CD4-positive, alpha-beta memory T cell (primary cell): ENCODE data around the gene FIZ1. TPM values are rescaled to one million over a fixed set of nuclear protein-coding genes. Genes with fewer than 3 reads are reported as not detected.

Experiments used
- CTCF ChIA-PET: fragments of 350-600 bp; sonication (Branson Sonifier 250); formaldehyde crosslinking; loops from one replicate; lab custom pipeline; 2021; ENCODE audit warnings: inconsistent platforms; ENCODE audit not compliant: partially characterized antibody; lab: Charles Lee
- POLR2A ChIA-PET: fragments of 350-600 bp; sonication (Branson Sonifier 250); formaldehyde crosslinking; loops from one replicate; lab custom pipeline; 2021; ENCODE audit not compliant: partially characterized antibody; lab: Charles Lee
- DNase-seq, 5 donors: peaks; one replicate each; pipeline versions ENCODE4 v3.0.0 to v3.0.0-alpha.2; 2020 to 2022; ENCODE audit warnings: mixed read lengths in 1 of 5
- H3K27ac ChIP-seq: one replicate; pipeline ENCODE4 v1.7.0; 2013; ENCODE audit warnings: low read depth, low read length
- H3K27me3 ChIP-seq: 2 replicates; pipeline ENCODE4 v1.7.0; 2013; ENCODE audit warnings: mild to moderate bottlenecking, low read length, moderate library complexity; ENCODE audit not compliant: insufficient read depth
- H3K36me3 ChIP-seq: 2 replicates; pipeline ENCODE4 v1.7.0; 2013; ENCODE audit warnings: mild to moderate bottlenecking, low read length, moderate library complexity; ENCODE audit not compliant: insufficient read depth
- H3K4me1 ChIP-seq: 2 replicates; pipeline ENCODE4 v1.7.0; 2013; ENCODE audit warnings: mild to moderate bottlenecking, low read length, moderate library complexity; ENCODE audit not compliant: insufficient read depth
- H3K4me3 ChIP-seq, 2 donors: one replicate each; pipeline ENCODE4 v1.7.0; 2013; ENCODE audit warnings: low read length in 2 of 2, mild to moderate bottlenecking in 1 of 2
- H3K9me3 ChIP-seq, 2 donors: one replicate each; pipeline ENCODE4 v1.7.0; 2013; ENCODE audit warnings: low read length in 2 of 2, control low read depth in 1 of 2; ENCODE audit not compliant: control insufficient read depth in 1 of 2
- H3K27ac Mint-ChIP-seq, 7 donors: one replicate each; pipeline ENCODE4 v1.8.0; 2020 to 2021; ENCODE audit warnings: mixed read lengths in 7 of 7, mild to moderate bottlenecking in 6 of 7, inconsistent platforms in 3 of 7, moderate library complexity in 3 of 7
- H3K27me3 Mint-ChIP-seq, 2 donors: one replicate each; pipeline ENCODE4 v1.8.0; 2020 to 2021; ENCODE audit warnings: mixed read lengths in 2 of 2
- H3K36me3 Mint-ChIP-seq, 2 donors: one replicate each; pipeline ENCODE4 v1.8.0; 2020 to 2021; ENCODE audit warnings: mixed read lengths in 2 of 2, inconsistent platforms in 1 of 2, mild to moderate bottlenecking in 1 of 2
- H3K4me1 Mint-ChIP-seq, 4 donors: one replicate each; pipeline ENCODE4 v1.8.0; 2020 to 2021; ENCODE audit warnings: mixed read lengths in 4 of 4, mild to moderate bottlenecking in 1 of 4
- H3K4me3 Mint-ChIP-seq, 8 donors: one replicate each; pipeline ENCODE4 v1.8.0; 2020 to 2021; ENCODE audit warnings: mixed read lengths in 8 of 8, mild to moderate bottlenecking in 7 of 8, moderate library complexity in 6 of 8, inconsistent platforms in 3 of 8
- H3K9me3 Mint-ChIP-seq, 8 donors: one replicate each; pipeline ENCODE4 v1.8.0; 2020 to 2021; ENCODE audit warnings: mixed read lengths in 8 of 8, mild to moderate bottlenecking in 5 of 8, inconsistent platforms in 3 of 8, moderate library complexity in 1 of 8
- intact Hi-C: fragments of 100-400 bp; cut with micrococcal nuclease; formaldehyde crosslinking; loops from one replicate; pipeline ENCODE4 v1.15.1; 2023
- polyA plus RNA-seq, 2 donors: library from polyadenylated mRNA; unstranded; fragments of 300-500 nt; fragmentation: Illumina TruSeq; gene quantifications; one replicate each; pipeline ENCODE4 v1.2.3, GENCODE V29; 2021
- total RNA-seq, 2 experiments: library from RNA; stranded (reverse); gene quantifications; one replicate each; pipeline ENCODE4 v1.2.3, GENCODE V29; 2021

Gene FIZ1
- total and polyA plus RNA-seq, 4 experiments from 2014 or later, result 0.99 to 26.4 (median 13.1) TPM

- H3K27ac ChIP-seq, result peak overlapping the region; percentile 69
- H3K27me3 ChIP-seq, result no peaks in the 10 kb centered on the region
- peak in 2 of 5 donors; percentile 37 to 67 for DNase-seq
- CTCF ChIA-PET, result interaction anchor here (0.6 to 1.9 kb wide), 5 partner anchors 9 to 15 kb away, joined by 3 to 10 read pairs (median 4); no protein-coding TSS in a partner anchor
- Mint-ChIP-seq H3K27me3 (no peaks in the 10 kb centered on the region), H3K36me3 (peaks cover 14 to 22% of the 10 kb centered on the region in 2 donors), H3K9me3 (peaks cover 0 to 1% (median 0%) of the 10 kb centered on the region in 8 donors), H3K4me1 (peaks cover 36 to 71% (median 53%) of the 10 kb centered on the region in 4 donors), H3K4me3 (peak overlapping the region; percentile 82 to 94 (median 88)), H3K27ac (peak overlapping the region; percentile 79 to 95 (median 92))
- H3K4me1 ChIP-seq, result peaks cover 51% of the 10 kb centered on the region
- no peaks in the 10 kb centered on the region for H3K9me3 ChIP-seq
- POLR2A ChIA-PET, result interaction anchor here (1.2 to 9.9 kb wide), 14 partner anchors 8 to 1452 kb away, joined by 3 to 91 read pairs (median 10); partner anchors contain the start of genes FIZ1, MBOAT7, U2AF2 and ZNF524
- intact Hi-C loops, result loop anchor here (5.0 kb wide), 3 partner anchors 34 to 524 kb away; partner anchors contain the start of genes PPP1R12C, UBE2S and ZNF865
- H3K36me3 ChIP-seq, result peaks cover 7% of the 10 kb centered on the region
- peak overlapping the region; percentile 78 to 83 for H3K4me3 ChIP-seq
These were observed 42.3 kb upstream of the FIZ1 start for GRCh38 chr19:55641426-55642152.

- no peaks in the 10 kb centered on the region for H3K9me3 ChIP-seq
- peak within 1 kb of the TSS; percentile 82 to 94 (median 88) for H3K4me3 Mint-ChIP-seq
- H3K4me1 Mint-ChIP-seq, result peaks cover 44 to 78% (median 61%) of the 10 kb centered on the region in 4 donors
- peaks cover 0 to 1% (median 0%) of the 10 kb centered on the region in 8 donors for H3K9me3 Mint-ChIP-seq
- peak; percentile 35 to 66 (median 54) for DNase-seq
- intact Hi-C loops, result loop anchor here (1.0 to 5.0 kb wide), 4 partner anchors 8 to 524 kb away; partner anchors contain the start of genes PPP1R12C, UBE2S and ZNF865
- no peaks in the 10 kb centered on the region for H3K27me3 Mint-ChIP-seq
- peak within 1 kb of the TSS; percentile 79 to 95 (median 94) for H3K27ac Mint-ChIP-seq
- H3K27ac ChIP-seq, result peak within 1 kb of the TSS; percentile 69
- ChIA-PET POLR2A (interaction anchor here (1.0 to 9.9 kb wide), 6 partner anchors 13 to 1773 kb away, joined by 3 to 91 read pairs (median 6); partner anchors contain the start of genes FIZ1, ISOC2, MYADM and U2AF2), CTCF (interaction anchor here (1.0 to 3.0 kb wide), 4 partner anchors 9 to 173 kb away, joined by 3 to 12 read pairs (median 5); no protein-coding TSS in a partner anchor)
- peaks cover 14 to 30% of the 10 kb centered on the region in 2 donors for H3K36me3 Mint-ChIP-seq
- no peaks in the 10 kb centered on the region for H3K27me3 ChIP-seq
- peaks cover 7% of the 10 kb centered on the region for H3K36me3 ChIP-seq
- peak within 1 kb of the TSS; percentile 78 to 83 for H3K4me3 ChIP-seq
- peaks cover 59% of the 10 kb centered on the region for H3K4me1 ChIP-seq
These were observed 41.5 kb upstream of the FIZ1 start, which contains the start of gene ZNF580 for GRCh38 chr19:55640577-55641425. Gene ZNF580 (plus strand): TSS chr19:55641002. CDS start chr19:55642509, 1,507 bp downstream.

GRCh38 chr19:55640043-55640576 lies 40.8 kb upstream of the FIZ1 start:
- CTCF ChIA-PET, result interaction anchor here (0.9 to 3.0 kb wide), 6 partner anchors 9 to 172 kb away, joined by 3 to 12 read pairs (median 4); partner anchors contain the start of gene ZNF865
- H3K36me3 Mint-ChIP-seq, result peaks cover 10 to 31% of the 10 kb centered on the region in 2 donors
- H3K9me3 ChIP-seq, result no peaks in the 10 kb centered on the region
- H3K4me1 Mint-ChIP-seq, result peaks cover 48 to 79% (median 64%) of the 10 kb centered on the region in 4 donors
- H3K4me1 ChIP-seq, result peaks cover 65% of the 10 kb centered on the region
- intact Hi-C loops, result loop anchor here (1.0 to 5.0 kb wide), 4 partner anchors 8 to 523 kb away; partner anchors contain the start of genes PPP1R12C, UBE2S and ZNF865
- H3K27me3 Mint-ChIP-seq, result no peaks in the 10 kb centered on the region
- H3K36me3 ChIP-seq, result peaks cover 3% of the 10 kb centered on the region
- POLR2A ChIA-PET, result interaction anchor here (0.7 to 9.9 kb wide), 8 partner anchors 9 to 1772 kb away, joined by 3 to 91 read pairs (median 4); partner anchors contain the start of genes FIZ1, ISOC2, MYADM and U2AF2
- H3K4me3 Mint-ChIP-seq, result peak overlapping the region; percentile 68 to 82 (median 77)
- no peaks in the 10 kb centered on the region for H3K27me3 ChIP-seq
- peak overlapping the region in 1 of 2 donors; percentile 83 for H3K4me3 ChIP-seq
- DNase-seq, result peak; percentile 73 to 80 (median 74)
- peak overlapping the region; percentile 75 to 95 (median 93) for H3K27ac Mint-ChIP-seq
- H3K9me3 Mint-ChIP-seq, result peaks cover 0 to 2% (median 0%) of the 10 kb centered on the region in 8 donors
- H3K27ac ChIP-seq, result peak overlapping the region; percentile 69

GRCh38 chr19:55638864-55639359 lies 39.6 kb upstream of the FIZ1 start:
- Histone ChIP-seq H3K27me3 (no peaks in the 10 kb centered on the region), H3K27ac (no peak overlapping the region), H3K4me3 (no peak overlapping the region), H3K4me1 (peaks cover 59% of the 10 kb centered on the region), H3K9me3 (no peaks in the 10 kb centered on the region), H3K36me3 (no peaks in the 10 kb centered on the region)
- POLR2A ChIA-PET, result interaction anchor here (1.0 to 9.9 kb wide), 5 partner anchors 9 to 39 kb away, joined by 3 to 91 read pairs (median 30); partner anchors contain the start of genes CCDC106, FIZ1, U2AF2 and ZNF524
- Mint-ChIP-seq H3K27ac (peak overlapping the region; percentile 53 to 95 (median 88)), H3K9me3 (peaks cover 0 to 4% (median 0%) of the 10 kb centered on the region in 8 donors), H3K4me3 (peak overlapping the region in 7 of 8 donors; percentile 40 to 88 (median 64)), H3K27me3 (no peaks in the 10 kb centered on the region), H3K36me3 (peaks cover 14 to 32% of the 10 kb centered on the region in 2 donors), H3K4me1 (peaks cover 52 to 80% (median 64%) of the 10 kb centered on the region in 4 donors)
- CTCF ChIA-PET, result interaction anchor here (0.7 to 3.8 kb wide), 6 partner anchors 12 to 135 kb away, joined by 3 to 17 read pairs (median 3); no protein-coding TSS in a partner anchor
- peak; percentile 51 to 76 (median 54) for DNase-seq
- intact Hi-C loops, result loop anchor here (10.0 kb wide), 1 partner anchor 384 kb away; the partner anchor contains the start of gene PPP6R1

- H3K27me3 ChIP-seq, result no peaks in the 10 kb centered on the region
- intact Hi-C loops, result loop anchor here (10.0 kb wide), 1 partner anchor 383 kb away; the partner anchor contains the start of gene PPP6R1
- H3K27ac ChIP-seq, result no peak overlapping the region
- peak in 1 of 5 donors; percentile 16 for DNase-seq
- no peaks in the 10 kb centered on the region for H3K9me3 ChIP-seq
- Mint-ChIP-seq H3K4me3 (peak overlapping the region in 7 of 8 donors; percentile 52 to 100 (median 72)), H3K9me3 (peaks cover 0 to 4% (median 0%) of the 10 kb centered on the region in 8 donors), H3K27ac (peak overlapping the region in 6 of 7 donors; percentile 11 to 100 (median 68)), H3K4me1 (peaks cover 47 to 76% (median 59%) of the 10 kb centered on the region in 4 donors), H3K27me3 (no peaks in the 10 kb centered on the region), H3K36me3 (peaks cover 14 to 28% of the 10 kb centered on the region in 2 donors)
- peaks cover 59% of the 10 kb centered on the region for H3K4me1 ChIP-seq
- H3K4me3 ChIP-seq, result no peak overlapping the region
- H3K36me3 ChIP-seq, result no peaks in the 10 kb centered on the region
- ChIA-PET POLR2A (interaction anchor here (0.7 to 9.9 kb wide), 8 partner anchors 10 to 161 kb away, joined by 3 to 91 read pairs (median 9); partner anchors contain the start of genes CCDC106, FIZ1, U2AF2 and ZNF524), CTCF (interaction anchor here (0.8 to 3.8 kb wide), 9 partner anchors 9 to 170 kb away, joined by 3 to 17 read pairs (median 4); partner anchors contain the start of gene ZNF865)
These were observed 38.2 kb upstream of the FIZ1 start for GRCh38 chr19:55637534-55637933.
